Dendritic cell treated with granulocyte-macrophage colony-stimulating factor and Interleukin-4, amounts not matched to agents 40 ng/mL and 50 ng/mL, for 4 days (primary cell): Measurements from ENCODE around the gene INSYN2B.
"Not testable (repeated sequence)": the region's sequence is repeated elsewhere in the genome, so short reads cannot be mapped to it uniquely, and the experiment has no call there.

Experiments used
- H3K27ac Mint-ChIP-seq: one replicate; pipeline ENCODE4 v1.8.0; 2022; ENCODE audit warnings: mild to moderate bottlenecking, mixed read lengths
- H3K27me3 Mint-ChIP-seq: one replicate; pipeline ENCODE4 v1.8.0; 2022; ENCODE audit warnings: mild to moderate bottlenecking, mixed read lengths
- H3K36me3 Mint-ChIP-seq: one replicate; pipeline ENCODE4 v1.8.0; 2022; ENCODE audit warnings: low read depth, mixed read lengths
- H3K4me1 Mint-ChIP-seq: one replicate; pipeline ENCODE4 v1.8.0; 2022; ENCODE audit warnings: low read depth, mixed read lengths
- H3K4me3 Mint-ChIP-seq: one replicate; pipeline ENCODE4 v1.8.0; 2022; ENCODE audit warnings: mild to moderate bottlenecking, moderate library complexity, mixed read lengths
- H3K9me3 Mint-ChIP-seq: one replicate; pipeline ENCODE4 v1.8.0; 2022; ENCODE audit warnings: mixed read lengths
- intact Hi-C: fragments of 100-400 bp; cut with micrococcal nuclease; formaldehyde crosslinking; loops from one replicate; pipeline ENCODE4 v1.15.0; 2022

The INSYN2B gene

DNA sequence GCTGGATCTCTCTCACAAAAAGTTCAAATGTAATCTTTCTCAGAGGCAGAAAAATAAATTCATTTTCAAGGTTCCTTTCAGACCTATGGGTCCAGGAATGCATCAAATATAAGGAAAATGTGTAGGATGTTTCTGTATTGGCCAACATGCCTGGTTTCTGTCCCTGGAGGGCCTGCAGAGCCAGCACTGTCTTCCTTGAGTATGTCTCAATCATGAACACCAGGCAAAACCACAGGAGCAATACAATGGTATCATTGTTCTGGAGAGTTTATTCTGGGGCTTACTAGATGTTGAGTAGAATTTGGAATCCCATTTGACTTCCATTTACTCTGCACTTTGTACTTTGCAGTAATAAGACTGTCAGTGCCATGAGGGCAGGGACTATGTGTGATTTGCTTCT lies 23.5 kb downstream of the INSYN2B start:
- no peak overlapping the region for H3K27ac Mint-ChIP-seq
- no peaks in the 10 kb centered on the region for H3K27me3 Mint-ChIP-seq
- H3K36me3 Mint-ChIP-seq, result peaks cover 12% of the 10 kb centered on the region
- peaks cover 39% of the 10 kb centered on the region for H3K4me1 Mint-ChIP-seq
- no peak overlapping the region for H3K4me3 Mint-ChIP-seq
- H3K9me3 Mint-ChIP-seq, result no peaks in the 10 kb centered on the region
- intact Hi-C loops, result no loop called here

DNA sequence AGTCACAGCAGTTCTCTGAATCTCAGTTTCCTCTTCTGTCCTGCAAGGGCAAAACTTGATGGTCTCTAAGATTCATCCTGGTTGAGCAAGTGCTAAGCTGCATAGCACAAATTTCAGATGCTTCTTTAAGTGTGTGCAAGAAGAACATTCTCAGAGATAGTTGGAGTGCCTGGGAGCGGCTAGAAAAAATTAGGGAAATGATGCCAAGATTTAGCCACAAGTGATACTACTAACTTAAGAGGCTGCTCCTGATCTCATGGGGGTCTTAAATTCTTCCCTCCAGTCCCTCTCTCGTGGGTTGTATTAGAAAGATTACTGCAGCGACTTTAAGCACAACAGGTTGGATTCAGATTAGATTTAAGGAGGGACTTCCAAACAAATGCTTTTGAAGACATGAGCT lies 24.2 kb downstream of the INSYN2B start:
- H3K4me3 Mint-ChIP-seq, result no peak overlapping the region
- H3K27me3 Mint-ChIP-seq, result no peaks in the 10 kb centered on the region
- H3K27ac Mint-ChIP-seq, result no peak overlapping the region
- H3K36me3 Mint-ChIP-seq, result peaks cover 17% of the 10 kb centered on the region
- H3K4me1 Mint-ChIP-seq, result peaks cover 39% of the 10 kb centered on the region
- no peaks in the 10 kb centered on the region for H3K9me3 Mint-ChIP-seq
- intact Hi-C loops, result no loop called here

DNA sequence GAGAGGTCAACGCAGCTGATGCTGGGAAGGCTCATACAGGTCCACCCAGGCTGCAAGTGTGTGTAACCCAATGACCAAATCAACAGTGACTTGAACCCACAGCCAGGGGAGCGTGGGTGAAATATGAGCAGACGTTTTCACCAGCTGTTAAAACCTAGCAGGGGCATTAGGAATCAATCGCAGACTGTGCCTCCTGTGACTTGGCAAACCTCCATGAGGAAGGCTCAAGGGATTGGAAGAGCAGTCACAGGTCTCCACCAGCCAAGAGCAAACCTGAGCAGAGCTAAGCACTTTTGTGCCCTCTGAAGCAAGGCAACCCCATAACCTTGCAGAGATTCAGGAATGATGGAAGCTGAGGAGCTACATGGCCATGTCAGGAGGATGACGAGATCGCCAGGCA lies 25.5 kb downstream of the INSYN2B start:
- intact Hi-C loops, result no loop called here
- no peaks in the 10 kb centered on the region for H3K27me3 Mint-ChIP-seq
- no peak overlapping the region for H3K4me3 Mint-ChIP-seq
- H3K36me3 Mint-ChIP-seq, result peaks cover 30% of the 10 kb centered on the region
- peaks cover 37% of the 10 kb centered on the region for H3K4me1 Mint-ChIP-seq
- H3K27ac Mint-ChIP-seq, result no peak overlapping the region
- no peaks in the 10 kb centered on the region for H3K9me3 Mint-ChIP-seq

DNA sequence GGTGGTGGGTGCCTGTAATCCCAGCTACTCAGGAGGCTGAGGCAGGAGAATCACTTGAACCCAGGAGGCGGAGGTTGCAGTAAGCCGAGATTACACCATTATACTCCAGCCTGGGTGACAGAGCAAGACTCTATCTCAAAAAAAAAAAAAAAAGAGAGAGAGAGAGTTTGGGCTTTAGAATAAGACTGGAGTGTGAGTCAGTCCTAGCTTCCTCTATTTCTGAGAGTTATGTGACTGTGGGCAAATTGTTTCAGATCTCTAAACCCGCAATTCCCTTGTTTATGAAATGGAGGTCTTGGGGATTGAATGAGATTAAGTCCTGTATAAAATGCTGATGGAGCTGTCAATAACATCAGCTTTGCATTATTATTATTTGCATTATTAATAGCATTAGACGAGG lies 27.1 kb downstream of the INSYN2B start:
- H3K9me3 Mint-ChIP-seq, H3K27me3 Mint-ChIP-seq, intact Hi-C loops, H3K4me3 Mint-ChIP-seq, H3K27ac Mint-ChIP-seq: not testable (repeated sequence)
- Mint-ChIP-seq H3K36me3 (peaks cover 46% of the 10 kb centered on the region), H3K4me1 (peaks cover 30% of the 10 kb centered on the region)

DNA sequence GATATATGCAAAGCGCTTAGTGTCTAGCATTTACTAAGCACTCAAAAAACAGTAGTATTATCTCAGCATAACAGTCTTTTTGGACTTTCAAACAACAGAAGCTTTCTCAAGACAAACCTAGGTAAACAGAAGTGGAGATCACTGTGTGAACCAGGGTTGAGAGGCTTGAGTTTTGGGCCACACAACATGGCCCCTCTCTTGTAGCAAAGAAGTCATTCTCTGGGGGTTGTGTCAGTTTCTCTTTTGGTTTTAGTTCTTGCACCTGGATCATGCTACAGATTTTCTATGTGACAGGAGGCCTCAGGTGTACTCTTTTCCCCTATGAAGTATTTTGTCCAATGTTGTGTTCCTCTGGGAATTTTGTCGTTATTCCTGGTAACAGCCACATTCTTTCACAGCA lies 30.0 kb downstream of the INSYN2B start:
- Mint-ChIP-seq H3K36me3 (peaks cover 71% of the 10 kb centered on the region), H3K9me3 (no peaks in the 10 kb centered on the region), H3K4me3 (no peak overlapping the region), H3K27me3 (no peaks in the 10 kb centered on the region), H3K4me1 (peaks cover 34% of the 10 kb centered on the region), H3K27ac (no peak overlapping the region)
- intact Hi-C loops, result no loop called here

DNA sequence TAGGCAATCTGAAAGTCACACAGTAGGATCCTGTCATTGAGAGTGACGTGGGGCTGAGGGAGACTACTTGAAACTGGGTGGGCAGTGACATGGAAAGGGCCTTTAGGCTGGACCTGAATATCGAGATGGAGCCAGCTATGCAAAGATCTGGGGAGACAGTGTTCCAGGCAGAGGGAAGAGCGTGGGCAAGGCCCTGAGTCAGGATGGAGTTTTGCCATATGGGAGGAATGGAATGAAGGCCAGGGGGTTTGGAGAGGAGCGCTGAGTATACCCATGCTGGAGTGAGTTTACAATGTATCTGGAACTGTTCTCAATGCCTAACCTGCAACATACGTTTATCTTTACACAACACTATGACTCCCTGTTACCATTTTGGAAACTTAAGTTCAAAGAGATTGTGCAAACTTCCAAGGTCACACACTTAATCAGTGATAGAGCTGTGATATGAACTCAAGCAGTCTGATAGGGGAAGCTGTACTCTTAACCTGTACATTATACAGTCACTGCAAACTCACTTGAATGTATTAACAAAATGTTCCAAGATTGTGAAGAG lies 33.5 kb downstream of the INSYN2B start:
- H3K36me3 Mint-ChIP-seq, result peaks cover 71% of the 10 kb centered on the region
- no peak overlapping the region for H3K4me3 Mint-ChIP-seq
- intact Hi-C loops, result no loop called here
- no peak overlapping the region for H3K27ac Mint-ChIP-seq
- H3K4me1 Mint-ChIP-seq, result peaks cover 37% of the 10 kb centered on the region
- no peaks in the 10 kb centered on the region for H3K9me3 Mint-ChIP-seq
- H3K27me3 Mint-ChIP-seq, result no peaks in the 10 kb centered on the region

DNA sequence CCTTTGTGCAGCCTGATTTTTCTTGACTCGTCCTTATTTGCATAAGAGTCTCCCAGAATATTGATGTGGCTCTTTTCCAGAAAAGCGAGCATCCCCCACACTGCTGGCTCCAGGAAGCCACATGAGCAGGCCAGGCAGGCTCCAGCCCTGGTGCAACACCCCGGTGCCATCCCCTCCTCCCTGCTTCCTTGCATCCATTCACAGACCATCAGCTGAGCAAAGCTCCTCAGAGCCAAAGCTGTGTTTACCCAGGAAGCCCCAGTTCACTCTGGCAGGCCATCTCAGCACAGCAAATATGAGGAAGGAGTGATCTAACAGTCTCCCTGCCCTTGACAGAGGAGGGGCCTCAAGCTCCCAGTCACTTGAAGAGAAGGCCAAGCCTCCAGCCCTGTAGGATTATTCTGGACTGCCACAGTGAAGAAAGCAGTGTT lies 34.4 kb downstream of the INSYN2B start:
- intact Hi-C loops, result no loop called here
- Mint-ChIP-seq H3K27me3 (no peaks in the 10 kb centered on the region), H3K4me3 (no peak overlapping the region), H3K4me1 (peaks cover 43% of the 10 kb centered on the region), H3K27ac (no peak overlapping the region), H3K9me3 (no peaks in the 10 kb centered on the region), H3K36me3 (peaks cover 71% of the 10 kb centered on the region)

DNA sequence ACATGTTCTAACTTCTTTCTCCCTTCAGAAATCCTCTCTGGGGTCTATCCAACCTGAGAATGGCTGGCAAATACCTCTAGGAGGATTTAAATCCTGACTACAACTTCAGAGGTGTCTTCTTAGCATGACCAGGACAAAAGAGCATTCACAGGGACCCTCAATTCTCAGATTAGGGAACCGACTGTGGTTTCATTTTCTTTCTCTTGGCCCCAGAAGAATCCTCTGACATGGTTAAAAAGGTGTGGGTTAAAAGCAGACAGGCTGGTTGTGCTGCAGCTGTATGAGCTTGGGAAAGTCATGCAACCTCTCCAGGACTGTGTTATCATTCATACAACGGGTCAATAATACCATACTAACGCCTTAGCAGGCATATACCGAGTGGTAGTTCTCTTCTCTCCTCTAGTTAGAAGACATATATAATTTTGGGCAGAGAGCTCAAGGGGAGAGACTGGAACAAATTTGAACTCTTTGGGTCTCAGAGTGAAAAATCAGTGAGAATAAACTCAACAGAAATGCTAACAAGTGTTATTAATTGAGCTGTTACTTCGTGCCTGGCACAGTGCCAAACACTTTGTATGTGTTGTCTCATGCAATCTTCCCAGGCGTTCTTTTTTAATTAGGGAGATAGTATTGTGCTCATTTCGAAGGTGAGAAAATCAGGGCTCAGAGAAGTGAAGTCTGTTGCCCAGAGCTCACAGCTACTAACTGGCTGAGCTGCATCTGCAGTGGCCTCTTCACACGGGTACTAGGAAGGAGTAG lies 35.2 kb downstream of the INSYN2B start:
- intact Hi-C loops, result no loop called here
- no peaks in the 10 kb centered on the region for H3K27me3 Mint-ChIP-seq
- no peak overlapping the region for H3K4me3 Mint-ChIP-seq
- peaks cover 43% of the 10 kb centered on the region for H3K4me1 Mint-ChIP-seq
- peaks cover 64% of the 10 kb centered on the region for H3K36me3 Mint-ChIP-seq
- H3K27ac Mint-ChIP-seq, result no peak overlapping the region
- no peaks in the 10 kb centered on the region for H3K9me3 Mint-ChIP-seq

DNA sequence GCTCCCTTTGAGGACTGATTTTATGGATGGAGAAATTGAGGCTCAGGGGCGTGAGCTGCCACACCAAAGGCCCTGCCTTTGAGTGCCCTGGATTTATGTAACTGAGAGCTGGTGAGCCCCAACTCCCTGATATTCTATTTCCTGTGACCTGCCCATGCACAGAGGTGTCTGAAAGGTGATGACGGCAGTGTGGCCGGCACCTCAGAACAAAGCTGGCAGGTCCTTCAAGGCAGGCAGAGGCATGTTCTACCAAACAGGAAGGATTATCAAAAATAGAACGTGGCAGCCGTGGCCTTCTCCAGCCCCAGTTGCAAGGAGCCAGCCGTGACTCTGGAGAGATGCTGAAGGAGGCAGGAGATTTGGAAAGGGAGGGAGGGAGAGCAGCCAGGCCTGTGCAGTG lies 36.2 kb downstream of the INSYN2B start:
- Mint-ChIP-seq H3K9me3 (no peaks in the 10 kb centered on the region), H3K27ac (no peak overlapping the region), H3K36me3 (peaks cover 57% of the 10 kb centered on the region), H3K4me3 (no peak overlapping the region), H3K27me3 (no peaks in the 10 kb centered on the region), H3K4me1 (peaks cover 43% of the 10 kb centered on the region)
- intact Hi-C loops, result no loop called here

DNA sequence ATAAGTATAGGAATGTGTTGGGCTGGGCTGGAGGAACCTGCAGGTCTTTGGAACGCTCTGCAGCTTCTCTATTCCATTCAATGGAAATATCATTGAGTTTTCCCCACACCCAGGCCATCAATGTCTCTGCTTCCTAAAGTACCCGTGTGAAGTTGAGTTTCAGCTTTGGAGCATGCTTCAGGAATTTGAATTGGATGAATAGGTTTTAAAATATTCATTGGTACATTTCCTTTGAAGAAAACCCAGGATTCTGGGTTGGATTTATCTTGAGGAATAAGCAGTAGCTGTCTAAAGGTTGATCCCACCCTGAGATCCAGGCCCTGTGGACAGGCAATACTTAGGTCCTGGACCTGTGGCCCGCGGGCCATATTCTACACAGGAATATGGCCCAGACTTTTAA lies 37.3 kb downstream of the INSYN2B start:
- Mint-ChIP-seq H3K27ac (no peak overlapping the region), H3K27me3 (no peaks in the 10 kb centered on the region), H3K4me3 (no peak overlapping the region), H3K36me3 (peaks cover 56% of the 10 kb centered on the region), H3K4me1 (peaks cover 43% of the 10 kb centered on the region), H3K9me3 (no peaks in the 10 kb centered on the region)
- intact Hi-C loops, result no loop called here

DNA sequence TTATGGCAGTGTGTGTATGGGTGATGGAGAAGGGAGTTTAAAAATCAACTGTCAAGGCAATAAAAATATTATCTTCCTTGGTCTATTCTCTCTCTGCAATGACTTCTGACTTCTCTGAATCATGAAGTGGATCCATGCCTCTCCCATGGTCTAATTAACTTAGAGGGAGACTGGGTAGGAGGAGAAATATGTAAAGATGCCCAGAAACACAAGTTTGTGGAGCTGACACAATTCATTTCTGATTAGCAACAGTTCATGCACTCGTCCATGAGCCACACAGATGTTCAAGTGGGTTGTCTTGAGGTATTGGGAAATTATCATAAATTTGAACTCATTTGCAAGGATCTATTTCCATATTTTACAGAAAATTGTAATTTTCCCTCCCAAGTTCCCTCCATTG lies 38.1 kb downstream of the INSYN2B start:
- H3K9me3 Mint-ChIP-seq, result no peaks in the 10 kb centered on the region
- intact Hi-C loops, result no loop called here
- no peak overlapping the region for H3K27ac Mint-ChIP-seq
- H3K4me1 Mint-ChIP-seq, result peaks cover 43% of the 10 kb centered on the region
- H3K27me3 Mint-ChIP-seq, result no peaks in the 10 kb centered on the region
- H3K36me3 Mint-ChIP-seq, result peaks cover 52% of the 10 kb centered on the region
- H3K4me3 Mint-ChIP-seq, result no peak overlapping the region

DNA sequence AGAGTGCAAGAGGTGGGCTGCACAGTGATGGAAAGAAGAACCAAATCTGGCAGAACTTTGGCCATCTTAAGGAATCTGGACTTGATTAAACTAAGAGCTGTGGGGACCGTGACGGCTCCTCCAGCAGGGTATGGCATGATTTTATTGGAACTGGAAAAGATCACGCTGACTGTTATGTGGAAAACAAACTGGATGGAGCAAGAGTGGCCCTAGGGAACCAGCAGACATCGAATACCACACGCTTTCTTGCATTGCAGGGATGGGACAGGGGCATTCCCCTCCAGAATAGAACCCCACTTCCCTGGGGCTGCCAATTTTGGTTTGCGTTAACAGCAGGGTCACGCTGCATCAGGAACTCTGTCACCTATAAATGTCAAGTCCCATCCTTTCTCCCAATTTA lies 38.8 kb downstream of the INSYN2B start:
- no peaks in the 10 kb centered on the region for H3K27me3 Mint-ChIP-seq
- H3K27ac Mint-ChIP-seq, result no peak overlapping the region
- no peaks in the 10 kb centered on the region for H3K9me3 Mint-ChIP-seq
- peaks cover 43% of the 10 kb centered on the region for H3K4me1 Mint-ChIP-seq
- no peak overlapping the region for H3K4me3 Mint-ChIP-seq
- peaks cover 46% of the 10 kb centered on the region for H3K36me3 Mint-ChIP-seq
- intact Hi-C loops, result no loop called here

DNA sequence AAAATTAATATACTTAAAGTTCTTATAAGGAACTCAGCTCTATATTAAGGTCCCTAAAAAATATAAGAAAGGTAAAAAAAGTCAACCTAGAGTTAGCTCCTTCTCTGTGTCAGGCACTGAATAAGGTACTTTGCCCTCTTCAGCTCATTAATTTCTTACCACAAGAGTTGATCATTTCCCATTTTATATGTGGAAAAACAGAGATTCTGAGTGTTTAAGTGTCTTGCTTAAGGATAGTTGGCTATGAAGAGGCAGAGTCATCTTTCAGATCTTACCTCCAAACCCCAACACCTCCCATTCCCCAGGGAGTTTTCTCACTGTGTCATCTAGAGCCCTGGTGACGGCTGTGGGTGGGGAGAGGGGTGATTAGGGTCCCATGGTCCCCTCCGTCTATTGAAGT lies 40.6 kb downstream of the INSYN2B start:
- intact Hi-C loops, result no loop called here

DNA sequence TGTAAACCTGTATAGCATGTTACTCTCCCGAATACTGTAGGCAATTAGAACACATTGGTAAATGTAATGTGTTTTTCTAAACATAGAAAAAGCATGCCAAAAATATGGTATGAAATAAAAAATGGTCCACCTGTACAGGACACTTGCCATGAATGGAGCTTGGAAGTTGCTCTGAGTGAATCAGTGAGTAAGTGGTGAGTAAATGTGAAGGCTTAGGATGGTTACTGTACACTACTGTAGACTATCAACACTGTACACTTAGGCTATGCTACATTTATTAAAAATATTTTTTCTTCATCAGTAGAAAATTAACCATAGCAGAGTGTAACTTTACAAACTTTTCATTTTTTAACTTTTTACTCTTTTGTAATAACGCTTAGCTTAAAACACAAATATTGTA lies 41.9 kb downstream of the INSYN2B start:
- peaks cover 16% of the 10 kb centered on the region for H3K4me1 Mint-ChIP-seq
- intact Hi-C loops, result no loop called here
- H3K4me3 Mint-ChIP-seq, result no peak overlapping the region
- H3K36me3 Mint-ChIP-seq, result peaks cover 66% of the 10 kb centered on the region
- no peaks in the 10 kb centered on the region for H3K9me3 Mint-ChIP-seq
- H3K27me3 Mint-ChIP-seq, result no peaks in the 10 kb centered on the region
- H3K27ac Mint-ChIP-seq, result no peak overlapping the region

More for the DNA sequence above, 40.6 kb downstream of the INSYN2B start:
- Mint-ChIP-seq H3K4me3 (no peak overlapping the region), H3K27ac (no peak overlapping the region), H3K4me1 (peaks cover 27% of the 10 kb centered on the region), H3K9me3 (no peaks in the 10 kb centered on the region), H3K27me3 (no peaks in the 10 kb centered on the region), H3K36me3 (peaks cover 53% of the 10 kb centered on the region)

DNA sequence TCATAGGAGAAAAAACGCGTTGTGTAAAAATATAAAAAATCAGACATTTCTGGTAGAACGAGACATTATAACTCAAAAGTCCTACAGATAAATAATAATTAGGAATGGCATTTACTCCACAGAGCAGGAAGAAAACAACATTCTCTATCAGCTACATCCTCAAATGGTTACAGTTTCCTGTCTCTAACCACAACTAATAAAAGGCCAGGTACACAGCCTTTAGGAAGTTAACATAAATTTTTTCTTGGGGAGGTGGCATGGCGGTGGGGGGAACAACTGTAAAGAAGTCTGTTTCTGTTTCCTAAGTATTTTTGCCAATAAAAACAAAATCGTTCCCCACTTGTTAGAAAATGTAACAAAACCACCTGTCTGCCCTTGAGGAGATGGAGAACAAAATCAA lies 44.5 kb downstream of the INSYN2B start:
- no peak overlapping the region for H3K27ac Mint-ChIP-seq
- H3K4me1 Mint-ChIP-seq, result no peaks in the 10 kb centered on the region
- H3K4me3 Mint-ChIP-seq, result no peak overlapping the region
- no peaks in the 10 kb centered on the region for H3K9me3 Mint-ChIP-seq
- intact Hi-C loops, result no loop called here
- peaks cover 72% of the 10 kb centered on the region for H3K36me3 Mint-ChIP-seq
- H3K27me3 Mint-ChIP-seq, result no peaks in the 10 kb centered on the region
